Measurements from ENCODE around the gene ANGPTL2. TPM values are rescaled to one million over a fixed set of nuclear protein-coding genes. Genes with fewer than 3 reads are reported as not detected.

Gene ANGPTL2
- total RNA-seq, 1 experiment from 2014 or later: 0.20 TPM

DNA sequence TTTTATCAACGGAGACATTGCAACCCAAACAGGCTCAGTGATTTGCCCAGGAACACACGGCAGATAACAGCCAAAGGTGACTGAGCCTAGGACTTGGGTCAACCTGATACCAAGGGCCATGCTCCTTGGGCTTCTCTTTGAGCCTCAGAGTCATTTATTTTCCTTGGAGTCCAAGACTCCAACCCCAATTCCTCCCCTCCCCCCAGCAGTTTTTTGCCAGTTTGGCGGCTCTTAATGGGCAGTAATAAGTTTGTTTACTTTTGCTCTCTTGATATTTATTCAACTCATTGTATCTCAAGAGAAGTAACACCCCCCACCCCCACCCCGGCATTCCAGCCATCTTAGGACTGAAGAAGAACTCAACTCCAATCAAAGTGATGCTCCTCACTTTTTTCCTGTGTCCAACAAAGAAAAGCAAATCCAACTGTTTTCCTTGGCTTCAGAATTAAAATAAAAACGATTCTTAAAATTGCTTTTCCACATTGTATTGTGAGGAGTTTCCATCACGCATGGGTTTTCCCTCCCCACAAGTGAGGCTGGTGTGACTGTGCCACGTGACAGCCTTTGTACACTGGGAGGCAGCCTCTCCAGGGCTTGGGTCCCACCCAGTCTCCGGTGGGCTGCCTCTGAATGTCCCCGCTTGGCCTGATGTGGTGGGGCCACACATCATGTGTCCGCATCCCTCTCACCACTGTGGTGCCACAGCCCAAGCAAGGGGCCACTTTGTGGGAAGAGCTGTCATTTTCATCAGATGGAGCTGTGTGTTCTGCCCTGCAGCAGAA, 9.1 kb downstream of the ANGPTL2 start:
- no peaks in the 10 kb centered on the region for H3K9me2 ChIP-seq (ENCODE audit: insufficient read depth)
- peaks cover 2 to 20% of the 10 kb centered on the region in 2 experiments; a peak in 1 of 4 replicates for H3K4me1 ChIP-seq (ENCODE audit: control insufficient read depth in 1 of 2, insufficient read depth in 2 of 2, low read length in 2 of 2)
- no peak overlapping the region for H3K4me3 ChIP-seq (replicated peaks in 1 of 2; ENCODE audit: low read depth in 1 of 2, low read length in 2 of 2)
- no TSS peak for BruUV-seq (replicated peaks)
- no peak for ATAC-seq
- ChIA-PET CTCF (no interaction called here), POLR2A (no interaction called here), RAD21 (ENCODE audit: low non-redundant PET in 1 of 2, low total read pairs in 2 of 2, uncharacterized antibody in 2 of 2, unreplicated experiment in 2 of 2) (no interaction called here)
- H4K20me1 ChIP-seq (ENCODE audit: insufficient read depth): no peaks in the 10 kb centered on the region
- H3K36me3 ChIP-seq (ENCODE audit: control insufficient read depth in 1 of 2, insufficient read depth in 2 of 2, low read length in 2 of 2): no peaks in the 10 kb centered on the region
- no peak overlapping the region for H3K9ac ChIP-seq (ENCODE audit: low read length)
- 0 out of 2 replicates have a peak overlapping the region, but pooled peaks have one; percentile 21 for H3K4me2 ChIP-seq (ENCODE audit: low read length)
- DNase-seq (ENCODE audit: low read depth, low spot score): no peak
- H2AFZ ChIP-seq (ENCODE audit: low read depth, low read length, poor library complexity, severe bottlenecking): no peak overlapping the region
- intact Hi-C loops (cut with micrococcal nuclease): no loop called here
- no peak for TF ChIP-seq EZH2 (IDR thresholded peaks at IDR 0.05)
- no peak for TF ChIP-seq ZFX (IDR thresholded peaks at IDR 0.05)
- TF ChIP-seq CEBPB (IDR thresholded peaks at IDR 0.05; ENCODE audit: low read depth): no peak
- TF ChIP-seq RAD21 (IDR thresholded peaks at IDR 0.05; ENCODE audit: low read depth): no peak
- TF ChIP-seq CBX3 (IDR thresholded peaks at IDR 0.05; ENCODE audit: low read depth): no peak
- TF ChIP-seq, protein P1, sequence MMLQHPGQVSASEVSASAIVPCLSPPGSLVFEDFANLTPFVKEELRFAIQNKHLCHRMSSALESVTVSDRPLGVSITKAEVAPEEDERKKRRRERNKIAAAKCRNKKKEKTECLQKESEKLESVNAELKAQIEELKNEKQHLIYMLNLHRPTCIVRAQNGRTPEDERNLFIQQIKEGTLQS (IDR thresholded peaks at IDR 0.05): no peak
- TF ChIP-seq, protein P2, sequence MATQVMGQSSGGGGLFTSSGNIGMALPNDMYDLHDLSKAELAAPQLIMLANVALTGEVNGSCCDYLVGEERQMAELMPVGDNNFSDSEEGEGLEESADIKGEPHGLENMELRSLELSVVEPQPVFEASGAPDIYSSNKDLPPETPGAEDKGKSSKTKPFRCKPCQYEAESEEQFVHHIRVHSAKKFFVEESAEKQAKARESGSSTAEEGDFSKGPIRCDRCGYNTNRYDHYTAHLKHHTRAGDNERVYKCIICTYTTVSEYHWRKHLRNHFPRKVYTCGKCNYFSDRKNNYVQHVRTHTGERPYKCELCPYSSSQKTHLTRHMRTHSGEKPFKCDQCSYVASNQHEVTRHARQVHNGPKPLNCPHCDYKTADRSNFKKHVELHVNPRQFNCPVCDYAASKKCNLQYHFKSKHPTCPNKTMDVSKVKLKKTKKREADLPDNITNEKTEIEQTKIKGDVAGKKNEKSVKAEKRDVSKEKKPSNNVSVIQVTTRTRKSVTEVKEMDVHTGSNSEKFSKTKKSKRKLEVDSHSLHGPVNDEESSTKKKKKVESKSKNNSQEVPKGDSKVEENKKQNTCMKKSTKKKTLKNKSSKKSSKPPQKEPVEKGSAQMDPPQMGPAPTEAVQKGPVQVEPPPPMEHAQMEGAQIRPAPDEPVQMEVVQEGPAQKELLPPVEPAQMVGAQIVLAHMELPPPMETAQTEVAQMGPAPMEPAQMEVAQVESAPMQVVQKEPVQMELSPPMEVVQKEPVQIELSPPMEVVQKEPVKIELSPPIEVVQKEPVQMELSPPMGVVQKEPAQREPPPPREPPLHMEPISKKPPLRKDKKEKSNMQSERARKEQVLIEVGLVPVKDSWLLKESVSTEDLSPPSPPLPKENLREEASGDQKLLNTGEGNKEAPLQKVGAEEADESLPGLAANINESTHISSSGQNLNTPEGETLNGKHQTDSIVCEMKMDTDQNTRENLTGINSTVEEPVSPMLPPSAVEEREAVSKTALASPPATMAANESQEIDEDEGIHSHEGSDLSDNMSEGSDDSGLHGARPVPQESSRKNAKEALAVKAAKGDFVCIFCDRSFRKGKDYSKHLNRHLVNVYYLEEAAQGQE (IDR thresholded peaks at IDR 0.05; ENCODE audit: low read depth): no peak
- no peak for TF ChIP-seq SP1 (IDR thresholded peaks at IDR 0.05; ENCODE audit: low read depth)
- no peak for TF ChIP-seq JUND (IDR thresholded peaks at IDR 0.05)
- no peak for TF ChIP-seq CTCF (IDR thresholded peaks at IDR 0.05 in 2 of 3, conservative IDR thresholded peaks at IDR 0.05 in 1 of 3; ENCODE audit: borderline replicate concordance in 1 of 3, insufficient read depth in 1 of 3, low read depth in 2 of 3, low read length in 2 of 3)
- TF ChIP-seq ZNF274 (IDR thresholded peaks at IDR 0.05; ENCODE audit: low read depth, low read length): no peak
- no peak for TF ChIP-seq SRF (IDR thresholded peaks at IDR 0.05; ENCODE audit: low read depth)
- TF ChIP-seq YY1 (IDR thresholded peaks at IDR 0.05; ENCODE audit: extremely low read depth, insufficient replicate concordance, low read depth, low read length): no peak
- TF ChIP-seq SIN3A (IDR thresholded peaks at IDR 0.05; ENCODE audit: low read depth): no peak
- TF ChIP-seq EZH2phosphoT487 (IDR thresholded peaks at IDR 0.05; ENCODE audit: borderline replicate concordance): no peak
- TF ChIP-seq EGR1 (IDR thresholded peaks at IDR 0.05; ENCODE audit: low read depth): no peak
- TF ChIP-seq ELF1 (IDR thresholded peaks at IDR 0.05; ENCODE audit: borderline replicate concordance, low read depth): no peak
- no peak for TF ChIP-seq FOSL1 (IDR thresholded peaks at IDR 0.05; ENCODE audit: low read depth)
- no peak for TF ChIP-seq TCF7L2 (IDR thresholded peaks at IDR 0.05; ENCODE audit: borderline replicate concordance, extremely low read depth, insufficient read depth, insufficient read length)
- TF ChIP-seq, protein P3, sequence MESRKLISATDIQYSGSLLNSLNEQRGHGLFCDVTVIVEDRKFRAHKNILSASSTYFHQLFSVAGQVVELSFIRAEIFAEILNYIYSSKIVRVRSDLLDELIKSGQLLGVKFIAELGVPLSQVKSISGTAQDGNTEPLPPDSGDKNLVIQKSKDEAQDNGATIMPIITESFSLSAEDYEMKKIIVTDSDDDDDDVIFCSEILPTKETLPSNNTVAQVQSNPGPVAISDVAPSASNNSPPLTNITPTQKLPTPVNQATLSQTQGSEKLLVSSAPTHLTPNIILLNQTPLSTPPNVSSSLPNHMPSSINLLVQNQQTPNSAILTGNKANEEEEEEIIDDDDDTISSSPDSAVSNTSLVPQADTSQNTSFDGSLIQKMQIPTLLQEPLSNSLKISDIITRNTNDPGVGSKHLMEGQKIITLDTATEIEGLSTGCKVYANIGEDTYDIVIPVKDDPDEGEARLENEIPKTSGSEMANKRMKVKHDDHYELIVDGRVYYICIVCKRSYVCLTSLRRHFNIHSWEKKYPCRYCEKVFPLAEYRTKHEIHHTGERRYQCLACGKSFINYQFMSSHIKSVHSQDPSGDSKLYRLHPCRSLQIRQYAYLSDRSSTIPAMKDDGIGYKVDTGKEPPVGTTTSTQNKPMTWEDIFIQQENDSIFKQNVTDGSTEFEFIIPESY (IDR thresholded peaks at IDR 0.05; ENCODE audit: extremely low read depth, insufficient replicate concordance, low read length): no peak
- H3K27ac ChIP-seq (ENCODE audit: low read depth, low read length): no peak overlapping the region
- H3K9me3 ChIP-seq (ENCODE audit: control insufficient read depth in 1 of 2, insufficient read depth in 1 of 2, low read depth in 1 of 2, low read length in 2 of 2): no peaks in the 10 kb centered on the region
- no peaks in the 10 kb centered on the region for H3K79me2 ChIP-seq (ENCODE audit: insufficient read depth, low read length)
- no peaks in the 10 kb centered on the region for H3K27me3 ChIP-seq (ENCODE audit: insufficient read depth, low read length)

All from HCT116 (cell line).